A549 (cell line): ENCODE measurements around the gene TTLL11. TPM values are rescaled to one million over a fixed set of nuclear protein-coding genes. Genes with fewer than 3 reads are reported as not detected.

Experiments
- ATAC-seq, 2 experiments: fragments of 200-7000 bp in 1 of 2; fragments of >200 bp in 1 of 2; cut with Nextera tagmentation in 1 of 2; cut with Tn5 transposase in 1 of 2; 3 replicates each; pipeline versions ENCODE4 v1.8.0 to v1.9.1; 2018 to 2020; ENCODE audit warnings: mild to moderate bottlenecking in 1 of 2, moderate library complexity in 1 of 2
- CTCF ChIA-PET: fragments of 300-600 bp; sonication (Branson Sonifier 250); formaldehyde crosslinking; extraction: SDS; loops from one replicate; lab custom pipeline; 2021; ENCODE audit warnings: antibody characterized with exemption, inconsistent platforms; lab: Yijun Ruan, JAX
- POLR2A ChIA-PET: fragments of 350-600 bp; formaldehyde crosslinking; extraction: SDS; loops from one replicate; lab custom pipeline; 2021; ENCODE audit warnings: antibody characterized with exemption, inconsistent platforms; lab: Yijun Ruan, JAX
- DNase-seq, 2 experiments: peaks; one replicate each; pipeline versions ENCODE4 v3.0.0 to v3.0.0-alpha.2; 2011 to 2016; ENCODE audit warnings: low read depth in 1 of 2, low spot score in 1 of 2
- FAIRE-seq: peaks from 2 replicates; lab custom pipeline; 2011; peaks lifted over from hg19 to GRCh38; lab: Jason Lieb, UNC
- H3K27ac ChIP-seq, 2 experiments: fragments of >200 bp; sonication (Bioruptor Twin); formaldehyde crosslinking; 3 replicates each; pipeline ENCODE4 v1.5.1; 2016 to 2017
- H3K4me1 ChIP-seq: fragments of >200 bp; sonication (Bioruptor Twin); formaldehyde crosslinking; 3 replicates; pipeline ENCODE4 v1.6.1; 2016
- H3K4me2 ChIP-seq: fragments of >200 bp; sonication (Bioruptor Twin); formaldehyde crosslinking; 3 replicates; pipeline ENCODE4 v1.6.1; 2016
- H3K4me3 ChIP-seq: fragments of >200 bp; sonication (Bioruptor Twin); formaldehyde crosslinking; 3 replicates; pipeline ENCODE4 v1.5.1; 2016
- H3K9me3 ChIP-seq: fragments of >200 bp; sonication (Bioruptor Twin); formaldehyde crosslinking; 3 replicates; pipeline ENCODE4 v1.6.1; 2016
- CEBPB ChIP-seq, 2 experiments: fragments of >200 bp in 1 of 2; sonication (Bioruptor Twin) in 1 of 2; formaldehyde crosslinking in 1 of 2; IDR thresholded peaks; 2 replicates each; pipeline ENCODE4 v1.6.1; 2012 to 2016
- CHD2 ChIP-seq: fragments of 150-350 bp; IDR thresholded peaks from 2 replicates; pipeline ENCODE4 v1.6.1; 2014; ENCODE audit warnings: low read length; ENCODE audit not compliant: partially characterized antibody
- EHF ChIP-seq: fragments of 250-450 bp; sonication (Bioruptor Pico); IDR thresholded peaks from 2 replicates; pipeline ENCODE4 v1.5.0; 2020; ENCODE audit warnings: mild to moderate bottlenecking
- EP300 ChIP-seq, 2 experiments: fragments of >200 bp; sonication (Bioruptor Twin); formaldehyde crosslinking; IDR thresholded peaks; 2 replicates in 1 of 2; 3 replicates in 1 of 2; pipeline ENCODE4 v1.6.1; 2016 to 2017
- ESRRA ChIP-seq: fragments of 150-350 bp; IDR thresholded peaks from 2 replicates; pipeline ENCODE4 v1.6.1; 2014; ENCODE audit warnings: mild to moderate bottlenecking, low read length, borderline replicate concordance
- FOSB ChIP-seq: fragments of 250-450 bp; sonication (Bioruptor Pico); IDR thresholded peaks from 2 replicates; pipeline ENCODE4 v1.5.0; 2020; ENCODE audit warnings: mild to moderate bottlenecking, moderate library complexity
- FOXS1 ChIP-seq: fragments of 250-450 bp; sonication (Bioruptor Pico); IDR thresholded peaks from 2 replicates; pipeline ENCODE4 v1.5.0; 2020; ENCODE audit warnings: mild to moderate bottlenecking, moderate library complexity
- GATA3 ChIP-seq: IDR thresholded peaks from 2 replicates; pipeline ENCODE4 v1.6.1; 2012; ENCODE audit warnings: borderline replicate concordance
- HDAC2 ChIP-seq: fragments of 200-600 bp; sonication (generic); IDR thresholded peaks from 2 replicates; pipeline ENCODE4 v1.6.1; 2016
- HEYL ChIP-seq: fragments of 250-450 bp; sonication (Bioruptor Pico); IDR thresholded peaks from 2 replicates; pipeline ENCODE4 v1.8.0; 2021; ENCODE audit warnings: mild to moderate bottlenecking, moderate library complexity
- HOXB5 ChIP-seq: fragments of 250-450 bp; sonication (Bioruptor Pico); IDR thresholded peaks from 2 replicates; pipeline ENCODE4 v1.5.0; 2020; ENCODE audit warnings: mild to moderate bottlenecking, moderate library complexity
- KDM1A ChIP-seq: fragments of 200-600 bp; sonication (generic); IDR thresholded peaks from 2 replicates; pipeline ENCODE4 v1.6.1; 2016; ENCODE audit warnings: low read depth, mild to moderate bottlenecking
- KDM5A ChIP-seq: fragments of 200-600 bp; sonication (generic); IDR thresholded peaks from 2 replicates; pipeline ENCODE4 v1.6.1; 2016; ENCODE audit warnings: antibody characterized with exemption, mild to moderate bottlenecking
- RCOR1 ChIP-seq: fragments of 150-350 bp; IDR thresholded peaks from 2 replicates; pipeline ENCODE4 v1.6.1; 2014; ENCODE audit warnings: antibody characterized with exemption, low read length, low read depth
- RNF2 ChIP-seq: fragments of 200-600 bp; sonication (generic); IDR thresholded peaks from 2 replicates; pipeline ENCODE4 v1.6.1; 2016; ENCODE audit warnings: low read depth, mild to moderate bottlenecking, antibody characterized with exemption, moderate library complexity, borderline replicate concordance
- SMC3 ChIP-seq: fragments of >200 bp; sonication (Bioruptor Twin); formaldehyde crosslinking; IDR thresholded peaks from 3 replicates; pipeline ENCODE4 v1.6.1; 2018; ENCODE audit warnings: inconsistent platforms
- SREBF2 ChIP-seq: fragments of 450-650 bp; IDR thresholded peaks from 2 replicates; pipeline ENCODE4 v1.6.1; 2014; ENCODE audit warnings: mild to moderate bottlenecking, moderate library complexity
- ZFP36 ChIP-seq: fragments of 450-650 bp; IDR thresholded peaks from 2 replicates; pipeline ENCODE4 v1.6.1; 2014; ENCODE audit warnings: borderline replicate concordance; ENCODE audit not compliant: partially characterized antibody
- ZNF302 ChIP-seq: fragments of 250-450 bp; sonication (Bioruptor Pico); IDR thresholded peaks from 2 replicates; pipeline ENCODE4 v1.9.0; 2021; ENCODE audit warnings: inconsistent platforms, mild to moderate bottlenecking, moderate library complexity
- WGBS: methylation state at CpG from one replicate; pipeline ENCODE4 v1.1.6; 2017; ENCODE audit errors: missing lambda C conversion rate; 5-methylcytosine and 5-hydroxymethylcytosine counted together
- polyA plus RNA-seq, 4 experiments: library from polyadenylated mRNA; depleted of rRNA in 3 of 4; stranded (reverse); fragments of >200 nt; fragmentation: RNase III in 1 of 4; extraction: RNeasy Plus Mini Kit Qiagen cat#74134 plus additional on column Dnase treatment in 1 of 4; gene quantifications; 2 replicates in 3 of 4; 3 replicates in 1 of 4; pipeline ENCODE4 v1.2.3, GENCODE V29; 2011 to 2017
- TF ChIP-seq, protein P1 (sequence below): fragments of >200 bp; sonication (Bioruptor Twin); formaldehyde crosslinking; IDR thresholded peaks from 3 replicates; pipeline ENCODE4 v1.6.1; 2016
- TF ChIP-seq, protein P2 (sequence below): IDR thresholded peaks from 2 replicates; pipeline ENCODE4 v1.6.1; 2012
- TF ChIP-seq, protein P3 (sequence below): fragments of >200 bp; sonication (Bioruptor Twin); formaldehyde crosslinking; IDR thresholded peaks from 2 replicates; pipeline ENCODE4 v1.6.1; 2016
- TF ChIP-seq, protein P4 (sequence below): fragments of 450-650 bp; IDR thresholded peaks from 2 replicates; pipeline ENCODE4 v1.6.1; 2014; ENCODE audit warnings: antibody characterized with exemption
- TF ChIP-seq, protein P5 (sequence below): IDR thresholded peaks from 2 replicates; pipeline ENCODE4 v1.6.1; 2012

The TTLL11 gene
- polyA plus RNA-seq, 2 of the 4 experiments (the other 2 are of a cell fraction), result 1.8 to 2.6 TPM

DNA sequence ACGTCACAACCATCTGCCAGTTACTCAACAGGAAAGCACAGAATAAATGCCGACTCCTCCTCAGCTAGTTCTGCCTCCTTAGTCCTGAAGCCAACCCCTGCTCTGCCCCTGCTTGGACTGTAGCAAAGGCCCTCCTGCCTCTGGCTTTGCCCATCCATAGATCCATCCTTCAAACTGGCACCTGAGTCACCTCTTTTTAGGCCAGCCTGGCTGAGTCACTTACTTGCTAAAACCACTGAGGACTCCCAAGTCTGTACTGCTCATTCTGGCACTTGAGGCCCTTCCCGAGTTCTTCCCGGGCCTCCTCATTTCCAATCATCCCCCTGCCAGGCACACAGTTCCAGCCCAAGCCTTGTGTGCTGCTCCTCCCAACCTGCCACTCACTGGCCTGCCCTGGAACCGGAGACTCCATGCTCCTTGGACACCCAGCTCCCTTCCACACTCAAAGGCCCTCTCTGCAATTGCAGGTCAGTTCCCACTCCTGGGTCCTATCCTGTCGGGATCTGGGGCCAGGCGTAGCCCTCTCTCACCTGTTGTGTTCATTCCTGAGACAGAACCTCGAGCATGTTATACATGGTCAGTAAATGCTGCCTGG is 221.6 kb downstream of the TTLL11 start (continued):
- TF ChIP-seq, protein P1, sequence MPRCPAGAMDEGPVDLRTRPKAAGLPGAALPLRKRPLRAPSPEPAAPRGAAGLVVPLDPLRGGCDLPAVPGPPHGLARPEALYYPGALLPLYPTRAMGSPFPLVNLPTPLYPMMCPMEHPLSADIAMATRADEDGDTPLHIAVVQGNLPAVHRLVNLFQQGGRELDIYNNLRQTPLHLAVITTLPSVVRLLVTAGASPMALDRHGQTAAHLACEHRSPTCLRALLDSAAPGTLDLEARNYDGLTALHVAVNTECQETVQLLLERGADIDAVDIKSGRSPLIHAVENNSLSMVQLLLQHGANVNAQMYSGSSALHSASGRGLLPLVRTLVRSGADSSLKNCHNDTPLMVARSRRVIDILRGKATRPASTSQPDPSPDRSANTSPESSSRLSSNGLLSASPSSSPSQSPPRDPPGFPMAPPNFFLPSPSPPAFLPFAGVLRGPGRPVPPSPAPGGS, result no peak
- TF ChIP-seq, all 56 proteins: peak for 0

DNA sequence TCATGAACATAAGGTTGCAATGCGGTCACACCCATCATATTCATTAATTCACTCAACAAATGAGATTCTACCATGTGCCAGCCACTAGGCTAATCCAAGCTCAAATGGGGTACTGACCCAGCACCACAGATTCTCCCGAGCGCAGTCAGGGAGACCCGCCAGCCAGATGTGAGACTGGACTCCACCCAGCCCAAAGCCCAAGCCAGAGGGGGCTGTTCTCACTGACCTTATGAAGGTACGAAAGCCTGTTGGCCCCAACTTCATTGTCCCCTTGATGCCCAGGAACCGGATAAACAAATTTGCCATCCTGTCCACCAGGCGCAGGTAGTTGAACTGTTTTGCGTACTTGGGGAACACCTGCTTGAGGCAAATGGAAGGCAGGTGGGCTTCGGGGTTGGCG is 222.8 kb downstream of the TTLL11 start:
- POLR2A ChIA-PET, result no interaction called here
- FAIRE-seq (no peak), DNase-seq (no peak), ATAC-seq (no peak)
- 93% methylated on average over 10 of the region's 10 CpGs for WGBS
- H3K9me3 ChIP-seq, result no peaks in the 10 kb centered on the region
- no peaks in the 10 kb centered on the region for H3K4me1 ChIP-seq
- no peak overlapping the region for H3K27ac ChIP-seq
- TF ChIP-seq HDAC2, result no peak
- TF ChIP-seq, protein P2, sequence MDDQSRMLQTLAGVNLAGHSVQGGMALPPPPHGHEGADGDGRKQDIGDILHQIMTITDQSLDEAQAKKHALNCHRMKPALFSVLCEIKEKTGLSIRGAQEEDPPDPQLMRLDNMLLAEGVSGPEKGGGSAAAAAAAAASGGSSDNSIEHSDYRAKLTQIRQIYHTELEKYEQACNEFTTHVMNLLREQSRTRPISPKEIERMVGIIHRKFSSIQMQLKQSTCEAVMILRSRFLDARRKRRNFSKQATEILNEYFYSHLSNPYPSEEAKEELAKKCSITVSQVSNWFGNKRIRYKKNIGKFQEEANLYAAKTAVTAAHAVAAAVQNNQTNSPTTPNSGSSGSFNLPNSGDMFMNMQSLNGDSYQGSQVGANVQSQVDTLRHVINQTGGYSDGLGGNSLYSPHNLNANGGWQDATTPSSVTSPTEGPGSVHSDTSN, result no peak
- no peak for TF ChIP-seq SMC3
- TF ChIP-seq CEBPB (IDR thresholded peaks at IDR 0.05), result no peak
- CTCF ChIA-PET, result interaction anchor here (0.9 to 1.2 kb wide), 3 partner anchors 9 to 186 kb away, joined by 3 to 5 read pairs (median 3); no protein-coding TSS in a partner anchor
- no peak overlapping the region for H3K4me2 ChIP-seq
- no peak overlapping the region for H3K4me3 ChIP-seq

DNA sequence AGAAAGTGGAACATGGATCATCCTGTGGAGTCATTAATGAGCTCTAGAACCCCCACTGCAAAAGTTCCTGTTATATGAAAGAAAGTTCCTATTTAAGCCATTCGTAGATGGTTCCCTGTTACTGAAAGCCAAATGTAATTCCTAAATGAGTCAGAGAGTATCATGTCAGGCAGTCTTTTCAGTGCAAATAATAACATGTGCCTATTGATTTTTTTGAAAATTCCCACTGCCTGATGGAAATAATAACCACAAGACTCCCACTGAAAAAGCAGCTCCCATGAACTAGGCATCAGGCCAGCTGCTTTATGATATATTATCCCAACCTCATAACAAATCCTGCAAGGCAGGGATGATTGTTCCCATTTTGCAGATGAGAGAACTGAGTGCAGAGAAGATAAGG is 224.5 kb downstream of the TTLL11 start:
- no peak for TF ChIP-seq EP300 (IDR thresholded peaks at IDR 0.05)
- no peak for TF ChIP-seq RNF2
- TF ChIP-seq HEYL, result no peak
- no peak for TF ChIP-seq ZNF302 (CRISPR knock-in tag)
- no peak for TF ChIP-seq KDM1A
- TF ChIP-seq FOXS1, result no peak
- no peak for TF ChIP-seq GATA3
- TF ChIP-seq CHD2, result no peak
- TF ChIP-seq EHF (CRISPR knock-in tag), result no peak
- TF ChIP-seq, protein P3, sequence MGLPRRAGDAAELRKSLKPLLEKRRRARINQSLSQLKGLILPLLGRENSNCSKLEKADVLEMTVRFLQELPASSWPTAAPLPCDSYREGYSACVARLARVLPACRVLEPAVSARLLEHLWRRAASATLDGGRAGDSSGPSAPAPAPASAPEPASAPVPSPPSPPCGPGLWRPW, result no peak
- TF ChIP-seq ZFP36, result no peak
- TF ChIP-seq, protein P4, sequence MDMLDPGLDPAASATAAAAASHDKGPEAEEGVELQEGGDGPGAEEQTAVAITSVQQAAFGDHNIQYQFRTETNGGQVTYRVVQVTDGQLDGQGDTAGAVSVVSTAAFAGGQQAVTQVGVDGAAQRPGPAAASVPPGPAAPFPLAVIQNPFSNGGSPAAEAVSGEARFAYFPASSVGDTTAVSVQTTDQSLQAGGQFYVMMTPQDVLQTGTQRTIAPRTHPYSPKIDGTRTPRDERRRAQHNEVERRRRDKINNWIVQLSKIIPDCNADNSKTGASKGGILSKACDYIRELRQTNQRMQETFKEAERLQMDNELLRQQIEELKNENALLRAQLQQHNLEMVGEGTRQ, result no peak
- no peak for TF ChIP-seq SMC3
- no peak for TF ChIP-seq HOXB5 (CRISPR knock-in tag)
- TF ChIP-seq KDM5A, result no peak
- no peak for TF ChIP-seq SREBF2
- no peak for TF ChIP-seq ESRRA
- TF ChIP-seq FOSB (CRISPR knock-in tag), result no peak
- TF ChIP-seq RCOR1, result no peak
- TF ChIP-seq, protein P5, sequence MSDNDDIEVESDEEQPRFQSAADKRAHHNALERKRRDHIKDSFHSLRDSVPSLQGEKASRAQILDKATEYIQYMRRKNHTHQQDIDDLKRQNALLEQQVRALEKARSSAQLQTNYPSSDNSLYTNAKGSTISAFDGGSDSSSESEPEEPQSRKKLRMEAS, result no peak
- ATAC-seq, result no peak
- Histone ChIP-seq H3K4me2 (no peak overlapping the region), H3K4me1 (no peaks in the 10 kb centered on the region), H3K9me3 (no peaks in the 10 kb centered on the region), H3K4me3 (no peak overlapping the region), H3K27ac (no peak overlapping the region)
- FAIRE-seq, result no peak
- WGBS, result 65% methylated on average over 1 of the region's 1 CpG
- POLR2A ChIA-PET, result no interaction called here
- CTCF ChIA-PET, result interaction anchor here (2.4 kb wide), 1 partner anchor 18 kb away, joined by 5 read pairs; no protein-coding TSS in a partner anchor
- no peak for DNase-seq
